H1 (cell line): ENCODE measurements around the gene ADARB2. TPM values are rescaled to one million over a fixed set of nuclear protein-coding genes. Genes with fewer than 3 reads are reported as not detected.

ENCODE experiments used
- CTCF ChIA-PET: fragments of 300-600 bp; sonication (Branson Sonifier 250); formaldehyde crosslinking; loops from one replicate; lab custom pipeline; 2021; ENCODE audit not compliant: partially characterized antibody; lab: Charles Lee
- POLR2A ChIA-PET: fragments of 300-600 bp; sonication (Branson Sonifier 250); formaldehyde crosslinking; loops from one replicate; lab custom pipeline; 2021; ENCODE audit warnings: inconsistent platforms; ENCODE audit not compliant: partially characterized antibody; lab: Charles Lee
- DNase-seq, 2 experiments: peaks; one replicate each; pipeline versions ENCODE4 v3.0.0 to v3.0.0-alpha.2; 2010 to 2022; ENCODE audit warnings: low spot score in 2 of 2, low read depth in 1 of 2, mixed read lengths in 1 of 2
- FAIRE-seq: peaks from 2 replicates; lab custom pipeline; 2011; peaks lifted over from hg19 to GRCh38; lab: Jason Lieb, UNC
- H2AFZ ChIP-seq: 2 replicates; pipeline ENCODE4 v1.8.1; 2012; ENCODE audit warnings: low read length, inconsistent platforms
- H2AK5ac ChIP-seq: 2 replicates; pipeline ENCODE4 v1.6.1; 2013; ENCODE audit warnings: low read depth, low read length
- H2BK120ac ChIP-seq: replicated peaks from 2 replicates; pipeline ENCODE3; 2013; ENCODE audit warnings: low read depth, low read length, inconsistent platforms
- H2BK12ac ChIP-seq: 2 replicates; pipeline ENCODE4 v1.6.1; 2013; ENCODE audit warnings: low read depth, low read length
- H2BK15ac ChIP-seq: 2 replicates; pipeline ENCODE4 v1.6.1; 2013; ENCODE audit warnings: low read length
- H2BK20ac ChIP-seq: 2 replicates; pipeline ENCODE4 v1.6.1; 2013; ENCODE audit warnings: low read length
- H2BK5ac ChIP-seq: 2 replicates; pipeline ENCODE4 v1.6.1; 2013; ENCODE audit warnings: low read depth, low read length
- H3K14ac ChIP-seq: 2 replicates; pipeline ENCODE4 v1.6.1; 2013; ENCODE audit warnings: inconsistent platforms; ENCODE audit not compliant: insufficient read length
- H3K18ac ChIP-seq: 2 replicates; pipeline ENCODE4 v1.6.1; 2013; ENCODE audit warnings: low read length; ENCODE audit errors: extremely low read depth
- H3K23ac ChIP-seq: 2 replicates; pipeline ENCODE4 v1.6.1; 2013; ENCODE audit warnings: inconsistent platforms; ENCODE audit not compliant: insufficient read length
- H3K23me2 ChIP-seq: 2 replicates; pipeline ENCODE4 v1.6.1; 2013; ENCODE audit warnings: low read depth, low read length
- H3K27ac ChIP-seq: 2 replicates; pipeline ENCODE4 v1.6.1; 2011; ENCODE audit warnings: low read depth, low read length, inconsistent platforms
- H3K27me3 ChIP-seq, 4 experiments: replicated peaks in 1 of 4; 1 replicate in 1 of 4; 2 replicates in 3 of 4; pipeline versions ENCODE4 v1.6.1 to v1.8.1; 2011 to 2013; ENCODE audit warnings: low read length in 3 of 4, mild to moderate bottlenecking in 3 of 4, inconsistent platforms in 2 of 4, mixed read lengths in 2 of 4, moderate library complexity in 1 of 4; ENCODE audit not compliant: control insufficient read depth in 3 of 4, insufficient read depth in 3 of 4; ENCODE audit errors: extremely low read depth in 1 of 4
- H3K36me3 ChIP-seq, 4 experiments: 2 replicates each; pipeline versions ENCODE4 v1.6.1 to v1.8.1; 2011 to 2013; ENCODE audit warnings: mild to moderate bottlenecking in 4 of 4, low read length in 3 of 4, moderate library complexity in 2 of 4, control low read depth in 1 of 4, inconsistent platforms in 1 of 4; ENCODE audit not compliant: insufficient read depth in 4 of 4, control insufficient read depth in 2 of 4
- H3K4ac ChIP-seq: replicated peaks from 2 replicates; pipeline ENCODE3; 2013; ENCODE audit warnings: low read length, low read depth, mixed read lengths, inconsistent platforms; ENCODE audit not compliant: insufficient read length
- H3K4me1 ChIP-seq, 4 experiments: replicated peaks in 1 of 4; 1 replicate in 1 of 4; 2 replicates in 3 of 4; pipeline versions ENCODE4 v1.6.1 to v1.8.1; 2011 to 2013; ENCODE audit warnings: low read length in 3 of 4, inconsistent platforms in 2 of 4, mixed read lengths in 1 of 4; ENCODE audit not compliant: insufficient read depth in 4 of 4, control insufficient read depth in 3 of 4
- H3K4me2 ChIP-seq, 2 experiments: 2 replicates each; pipeline versions ENCODE4 v1.6.1 to v1.8.1; 2011 to 2013; ENCODE audit warnings: low read depth in 2 of 2, low read length in 2 of 2, control low read depth in 1 of 2, inconsistent platforms in 1 of 2, mild to moderate bottlenecking in 1 of 2; ENCODE audit not compliant: insufficient read depth in 1 of 2
- H3K4me3 ChIP-seq, 4 experiments: fragments of 200-600, 300-600 bp in 1 of 4; sonication (generic), shearing (Covaris generic), sonication (Bioruptor Twin) in 1 of 4; 2 replicates each; pipeline versions ENCODE4 v1.5.1 to v1.8.1; 2011 to 2016; ENCODE audit warnings: low read length in 4 of 4, low read depth in 3 of 4, control low read depth in 2 of 4, inconsistent platforms in 2 of 4, mild to moderate bottlenecking in 2 of 4, mixed read lengths in 1 of 4, moderate library complexity in 1 of 4; ENCODE audit not compliant: insufficient read depth in 2 of 4; ENCODE audit errors: extremely low read depth in 1 of 4
- H3K56ac ChIP-seq: replicated peaks from 2 replicates; pipeline ENCODE3; 2013; ENCODE audit warnings: low read depth, mild to moderate bottlenecking, mixed read lengths, low read length, inconsistent platforms; ENCODE audit not compliant: insufficient read length
- H3K79me1 ChIP-seq: 2 replicates; pipeline ENCODE4 v1.6.1; 2013; ENCODE audit warnings: low read depth, low read length, control low read depth
- H3K79me2 ChIP-seq, 2 experiments: 2 replicates each; pipeline versions ENCODE4 v1.6.1 to v1.8.1; 2012 to 2013; ENCODE audit warnings: low read length in 2 of 2, mild to moderate bottlenecking in 2 of 2, inconsistent platforms in 1 of 2; ENCODE audit not compliant: insufficient read depth in 2 of 2, control insufficient read depth in 1 of 2
- H3K9ac ChIP-seq, 4 experiments: replicated peaks in 1 of 4; 1 replicate in 1 of 4; 2 replicates in 3 of 4; pipeline versions ENCODE4 v1.6.1 to v1.8.1; 2011 to 2013; ENCODE audit warnings: low read depth in 3 of 4, low read length in 3 of 4, control low read depth in 2 of 4, mild to moderate bottlenecking in 2 of 4, moderate library complexity in 2 of 4, inconsistent platforms in 1 of 4; ENCODE audit errors: extremely low read depth in 1 of 4
- H3K9me3 ChIP-seq, 2 experiments: 2 replicates each; pipeline versions ENCODE4 v1.6.1 to v1.8.1; 2012 to 2013; ENCODE audit warnings: mild to moderate bottlenecking in 2 of 2, moderate library complexity in 2 of 2, control low read depth in 1 of 2, inconsistent platforms in 1 of 2, low read depth in 1 of 2, low read length in 1 of 2, mixed read lengths in 1 of 2; ENCODE audit not compliant: insufficient read depth in 2 of 2
- H4K20me1 ChIP-seq, 2 experiments: replicated peaks in 1 of 2; 2 replicates each; pipeline versions ENCODE3 to v1.8.1; 2011 to 2013; ENCODE audit warnings: inconsistent platforms in 2 of 2, low read length in 2 of 2, mild to moderate bottlenecking in 1 of 2; ENCODE audit not compliant: insufficient read depth in 2 of 2, control insufficient read depth in 1 of 2
- H4K5ac ChIP-seq: 2 replicates; pipeline ENCODE4 v1.6.1; 2013; ENCODE audit warnings: low read length, low read depth, mixed read lengths, inconsistent platforms; ENCODE audit not compliant: insufficient read length
- H4K8ac ChIP-seq: 2 replicates; pipeline ENCODE4 v1.8.0; 2013; ENCODE audit warnings: mild to moderate bottlenecking, moderate library complexity, low read length, inconsistent platforms; ENCODE audit not compliant: insufficient read depth; ENCODE audit errors: extremely low read depth
- H4K91ac ChIP-seq: replicated peaks from 2 replicates; pipeline ENCODE3; 2013; ENCODE audit warnings: low read length, mixed read lengths, inconsistent platforms; ENCODE audit not compliant: insufficient read length
- BACH1 ChIP-seq: IDR thresholded peaks from 2 replicates; pipeline ENCODE4 v1.6.1; 2012; ENCODE audit warnings: low read length, improper control_type of control experiment
- CBX8 ChIP-seq: fragments of 300-800, 300-1000 bp; sonication (generic); IDR thresholded peaks from 2 replicates; pipeline ENCODE4 v1.7.1; 2016; ENCODE audit warnings: low read depth, low read length, borderline replicate concordance
- CHD2 ChIP-seq: IDR thresholded peaks from 2 replicates; pipeline ENCODE4 v1.6.1; 2012; ENCODE audit warnings: low read length, improper control_type of control experiment
- CTBP2 ChIP-seq: IDR thresholded peaks from 2 replicates; pipeline ENCODE4 v1.7.0; 2011; ENCODE audit warnings: borderline replicate concordance, mild to moderate bottlenecking, moderate library complexity, mixed read lengths, low read length; ENCODE audit not compliant: insufficient read depth, insufficient read length
- GTF2F1 ChIP-seq: IDR thresholded peaks from 2 replicates; pipeline ENCODE4 v1.6.1; 2012; ENCODE audit warnings: low read depth, low read length, improper control_type of control experiment, borderline replicate concordance
- HDAC6 ChIP-seq: IDR thresholded peaks from one replicate; pipeline ENCODE4 v1.7.1; 2012; ENCODE audit warnings: low read depth, mild to moderate bottlenecking, inconsistent platforms, low read length, moderate library complexity
- JUND ChIP-seq: IDR thresholded peaks from 2 replicates; pipeline ENCODE4 v1.6.1; 2011; ENCODE audit warnings: mild to moderate bottlenecking, improper control_type of control experiment, low read length
- NRF1 ChIP-seq: IDR thresholded peaks from 2 replicates; pipeline ENCODE4 v1.6.1; 2011; ENCODE audit warnings: mild to moderate bottlenecking, low read depth, low read length, improper control_type of control experiment
- POLR2A ChIP-seq, 2 experiments: IDR thresholded peaks; 1 replicate in 1 of 2; 2 replicates in 1 of 2; pipeline ENCODE4 v1.6.1; 2011; ENCODE audit warnings: low read depth in 2 of 2, low read length in 2 of 2, mild to moderate bottlenecking in 2 of 2; ENCODE audit errors: control extremely low read depth in 1 of 2
- RNF2 ChIP-seq: fragments of 200-900, 300-1000 bp; sonication (generic); IDR thresholded peaks from 2 replicates; pipeline ENCODE4 v1.7.1; 2016; ENCODE audit warnings: borderline replicate concordance, low read depth, mild to moderate bottlenecking, antibody characterized with exemption, low read length; ENCODE audit not compliant: poor library complexity, severe bottlenecking; ENCODE audit errors: missing control alignments
- RXRA ChIP-seq: IDR thresholded peaks from 2 replicates; pipeline ENCODE4 v1.6.1; 2011; ENCODE audit warnings: low read depth, mild to moderate bottlenecking, low read length, moderate library complexity; ENCODE audit not compliant: insufficient read depth
- SIN3A ChIP-seq, 2 experiments: IDR thresholded peaks in 1 of 2; conservative IDR thresholded peaks in 1 of 2; 2 replicates each; pipeline ENCODE4 v1.6.1; 2011 to 2012; ENCODE audit warnings: low read length in 2 of 2, improper control_type of control experiment in 1 of 2, low read depth in 1 of 2, mild to moderate bottlenecking in 1 of 2
- SP2 ChIP-seq: IDR thresholded peaks from 2 replicates; pipeline ENCODE4 v1.6.1; 2012; ENCODE audit warnings: mild to moderate bottlenecking, low read length, inconsistent platforms
- TAF1 ChIP-seq: IDR thresholded peaks from 2 replicates; pipeline ENCODE4 v1.6.1; 2011; ENCODE audit warnings: mild to moderate bottlenecking, low read depth, low read length
- WGBS, 2 experiments: shearing (Covaris generic) in 1 of 2; methylation state at CpG; one replicate each; pipeline versions ENCODE4 v1.1.6 to v1.1.7; 2013 to 2015; ENCODE audit warnings: low lambda C conversion rate in 2 of 2, mixed read lengths in 2 of 2, inconsistent platforms in 1 of 2, low coverage in 1 of 2, missing lambda C conversion rate in 1 of 2; ENCODE audit not compliant: insufficient replicate concordance in 2 of 2, insufficient coverage in 1 of 2, insufficient read length in 1 of 2; ENCODE audit errors: extremely low coverage in 1 of 2, missing lambda C conversion rate in 1 of 2; 5-methylcytosine and 5-hydroxymethylcytosine counted together
- polyA plus RNA-seq, 7 experiments: library from polyadenylated mRNA; depleted of rRNA in 3 of 7; stranded (reverse) in 5 of 7; unstranded in 2 of 7; fragments of >200 nt in 5 of 7; fragments of 200-250 nt in 2 of 7; gene quantifications; 1 replicate in 5 of 7; 2 replicates in 1 of 7; 4 replicates in 1 of 7; pipeline versions ENCODE4 v1.2.1 to v1.2.3, GENCODE V29; 2011 to 2013; ENCODE audit warnings: missing spikeins in 2 of 7, mixed read lengths in 2 of 7
- total RNA-seq: library from RNA; stranded (reverse); fragmentation: NEBNext Ultra II Directional; extraction: Animal tissue kit (Norgen Biotek cat#: 25700); gene quantifications from 2 replicates; pipeline ENCODE4 v1.2.1, GENCODE V29; 2021

ADARB2 gene
- total and polyA plus RNA-seq, 2 of the 8 experiments (the other 6 are each of a cell fraction or from before 2014, with no cell fraction given), result 2.2 to 2.8 TPM

DNA sequence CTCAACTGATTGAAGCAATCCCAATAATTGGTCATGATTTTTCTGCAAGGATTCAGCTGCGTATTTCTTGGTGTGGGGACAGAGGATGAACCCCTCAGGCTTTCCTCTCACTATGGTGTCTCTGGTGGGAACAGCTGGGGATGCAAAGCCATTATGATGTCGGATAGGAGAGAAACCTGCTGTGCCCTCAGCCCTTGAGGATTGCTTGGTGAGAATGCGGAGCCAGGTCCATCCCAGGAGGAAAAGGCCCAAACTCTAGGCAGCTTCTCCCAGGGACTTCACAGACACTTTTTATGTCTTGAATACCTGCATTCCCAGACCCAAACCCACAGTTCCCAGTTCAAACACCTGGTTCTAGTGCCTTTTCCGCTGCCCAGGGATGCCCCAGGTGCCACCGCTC, 379.2 kb downstream of the ADARB2 start:
- no peak overlapping the region for H3K4me3 ChIP-seq
- WGBS, 2 experiments, result 73% methylated on average over 5 of the region's 5 CpGs; no CpG with 5 or more reads in 1 of the 2 experiments
- FAIRE-seq (no peak), DNase-seq (no peak)
- H2BK12ac ChIP-seq, result no peak overlapping the region
- no peak overlapping the region for H4K5ac ChIP-seq
- H2BK120ac ChIP-seq, result no peak overlapping the region
- H2BK5ac ChIP-seq, result no peak overlapping the region
- no peaks in the 10 kb centered on the region for H3K36me3 ChIP-seq
- H2BK15ac ChIP-seq, result no peak overlapping the region
- H3K79me2 ChIP-seq, result no peaks in the 10 kb centered on the region
- H3K56ac ChIP-seq, result no peak overlapping the region
- ChIA-PET POLR2A (interaction anchor here (1.0 kb wide), 1 partner anchor 47 kb away, joined by 3 read pairs; no protein-coding TSS in a partner anchor), CTCF (interaction anchor here (1.1 to 1.6 kb wide), 3 partner anchors 11 to 45 kb away, joined by 4 to 8 read pairs (median 4); no protein-coding TSS in a partner anchor)
- H3K4me1 ChIP-seq, result peaks cover 4 to 20% (median 8%) of the 10 kb centered on the region in 4 experiments
- no peak overlapping the region for H3K18ac ChIP-seq
- H3K4me2 ChIP-seq, result no peak overlapping the region
- H3K14ac ChIP-seq, result no peak overlapping the region
- 0 out of 7 replicates have a peak, but pooled peaks cover 0 to 2% (median 0%) of the 10 kb centered on the region in 4 experiments for H3K27me3 ChIP-seq
- no peaks in the 10 kb centered on the region for H3K79me1 ChIP-seq
- no peak overlapping the region for H3K23ac ChIP-seq
- H3K27ac ChIP-seq, result no peak overlapping the region
- H4K20me1 ChIP-seq, result no peaks in the 10 kb centered on the region
- H2AFZ ChIP-seq, result no peak overlapping the region
- H3K4ac ChIP-seq, result no peak overlapping the region
- no peak overlapping the region; the same call in 1 of the 2 replicates for H4K8ac ChIP-seq
- no peak overlapping the region for H3K9ac ChIP-seq
- H2BK20ac ChIP-seq, result no peak overlapping the region
- H2AK5ac ChIP-seq, result no peak overlapping the region
- H3K23me2 ChIP-seq, result no peaks in the 10 kb centered on the region
- no peak overlapping the region for H4K91ac ChIP-seq
- no peaks in the 10 kb centered on the region for H3K9me3 ChIP-seq
- TF ChIP-seq GTF2F1 (no peak), HDAC6 (no peak), RNF2 (no peak), CTBP2 (no peak), TAF1 (no peak), SIN3A (conservative IDR thresholded peaks at IDR 0.05 in 1 of 2, IDR thresholded peaks at IDR 0.05 in 1 of 2; ENCODE audit: low read depth in 1 of 2, low read length in 2 of 2) (no peak), CBX8 (no peak), POLR2A (IDR thresholded peaks at IDR 0.05; ENCODE audit: control extremely low read depth in 1 of 2, low read depth in 2 of 2, low read length in 2 of 2) (no peak), SP2 (no peak), NRF1 (no peak), CHD2 (no peak), BACH1 (no peak), JUND (no peak), RXRA (no peak)
